ENCODE measurements around the gene IFNLR1. TPM values are rescaled to one million over a fixed set of nuclear protein-coding genes. Genes with fewer than 3 reads are reported as not detected.

Gene IFNLR1
- total RNA-seq, 1 experiment from 2014 or later: 6.1 TPM

DNA sequence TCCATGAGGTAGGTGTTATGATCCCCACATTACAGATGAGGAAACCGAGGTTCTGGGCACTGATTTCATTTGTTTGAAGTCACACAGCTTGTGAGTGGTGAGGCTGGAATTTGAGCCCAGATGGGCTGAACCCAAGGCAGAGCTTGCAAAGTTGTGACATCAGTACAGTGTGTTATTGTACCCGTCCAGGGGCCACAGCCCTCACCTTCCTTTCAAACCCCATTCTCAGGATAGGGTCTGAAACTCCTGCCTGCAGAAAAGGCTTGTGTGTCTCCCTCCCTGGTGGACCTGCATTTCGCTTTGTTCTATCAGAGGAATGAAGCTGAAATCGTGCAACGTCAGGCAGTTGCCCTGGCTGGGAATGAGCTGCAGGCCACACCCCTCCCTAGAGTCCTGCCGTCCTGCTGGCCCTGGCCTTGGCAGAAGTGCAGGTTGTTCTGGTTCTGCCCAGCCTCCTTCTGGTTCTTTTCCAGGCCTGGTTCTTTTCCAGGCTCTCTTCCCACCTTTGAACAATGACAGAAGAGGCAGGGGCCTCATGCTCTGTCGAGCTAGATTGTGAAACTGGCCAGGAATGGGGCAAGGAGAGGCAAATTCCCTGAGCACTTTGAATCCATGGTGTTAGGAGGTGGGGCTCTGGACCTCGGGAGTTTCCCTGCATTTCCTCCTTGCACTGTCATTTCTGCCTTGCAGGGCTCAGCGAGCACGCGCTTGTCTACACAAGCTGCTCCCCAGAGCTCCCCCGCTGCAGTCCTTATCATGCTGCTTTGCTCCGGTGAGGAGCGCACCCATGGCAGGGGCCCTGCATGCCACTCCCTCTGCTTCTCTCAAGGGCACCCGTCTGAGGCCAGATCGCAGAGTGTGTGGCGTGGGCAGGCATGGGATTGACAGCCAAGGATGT lies 67.0 kb downstream of the IFNLR1 start:
- peaks cover 30% of the 10 kb centered on the region for H3K4me1 ChIP-seq
- Mint-ChIP-seq H3K4me3 (ENCODE audit: unreplicated experiment) (no peak overlapping the region), H3K27ac (ENCODE audit: unreplicated experiment) (no peak overlapping the region), H3K9me3 (ENCODE audit: unreplicated experiment) (no peaks in the 10 kb centered on the region), H3K4me1 (ENCODE audit: low read depth, unreplicated experiment) (peaks cover 15% of the 10 kb centered on the region), H3K27me3 (ENCODE audit: insufficient read depth, unreplicated experiment) (no peaks in the 10 kb centered on the region), H3K36me3 (ENCODE audit: insufficient read depth, unreplicated experiment) (no peaks in the 10 kb centered on the region)
- TF ChIP-seq, protein P1, sequence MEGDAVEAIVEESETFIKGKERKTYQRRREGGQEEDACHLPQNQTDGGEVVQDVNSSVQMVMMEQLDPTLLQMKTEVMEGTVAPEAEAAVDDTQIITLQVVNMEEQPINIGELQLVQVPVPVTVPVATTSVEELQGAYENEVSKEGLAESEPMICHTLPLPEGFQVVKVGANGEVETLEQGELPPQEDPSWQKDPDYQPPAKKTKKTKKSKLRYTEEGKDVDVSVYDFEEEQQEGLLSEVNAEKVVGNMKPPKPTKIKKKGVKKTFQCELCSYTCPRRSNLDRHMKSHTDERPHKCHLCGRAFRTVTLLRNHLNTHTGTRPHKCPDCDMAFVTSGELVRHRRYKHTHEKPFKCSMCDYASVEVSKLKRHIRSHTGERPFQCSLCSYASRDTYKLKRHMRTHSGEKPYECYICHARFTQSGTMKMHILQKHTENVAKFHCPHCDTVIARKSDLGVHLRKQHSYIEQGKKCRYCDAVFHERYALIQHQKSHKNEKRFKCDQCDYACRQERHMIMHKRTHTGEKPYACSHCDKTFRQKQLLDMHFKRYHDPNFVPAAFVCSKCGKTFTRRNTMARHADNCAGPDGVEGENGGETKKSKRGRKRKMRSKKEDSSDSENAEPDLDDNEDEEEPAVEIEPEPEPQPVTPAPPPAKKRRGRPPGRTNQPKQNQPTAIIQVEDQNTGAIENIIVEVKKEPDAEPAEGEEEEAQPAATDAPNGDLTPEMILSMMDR (IDR thresholded peaks at IDR 0.05; ENCODE audit: insufficient read depth in 1 of 2, low read depth in 1 of 2, low read length in 1 of 2, severe bottlenecking in 1 of 2, unreplicated experiment in 1 of 2): no peak
- no peaks in the 10 kb centered on the region for H3K27me3 ChIP-seq (replicated peaks; ENCODE audit: control insufficient read depth, insufficient read depth, low read length)
- H3K9me3 ChIP-seq: no peaks in the 10 kb centered on the region
- no peak overlapping the region for H3K4me3 ChIP-seq (ENCODE audit: low read depth, low read length)
- ChIA-PET POLR2A (interaction anchor here (0.5 to 1.0 kb wide), 3 partner anchors 17 to 140 kb away, joined by 3 to 4 read pairs (median 3); partner anchors contain the start of gene SRSF10), CTCF (no interaction called here)
- no TSS peak for BruUV-seq (replicated peaks)
- peak in 1 of 2 experiments; percentile 53 for DNase-seq
- H3K36me3 ChIP-seq (ENCODE audit: control insufficient read depth, insufficient read depth, low read length): no peaks in the 10 kb centered on the region
- intact Hi-C loops (cut with micrococcal nuclease; ENCODE audit: unreplicated experiment): no loop called here

DNA sequence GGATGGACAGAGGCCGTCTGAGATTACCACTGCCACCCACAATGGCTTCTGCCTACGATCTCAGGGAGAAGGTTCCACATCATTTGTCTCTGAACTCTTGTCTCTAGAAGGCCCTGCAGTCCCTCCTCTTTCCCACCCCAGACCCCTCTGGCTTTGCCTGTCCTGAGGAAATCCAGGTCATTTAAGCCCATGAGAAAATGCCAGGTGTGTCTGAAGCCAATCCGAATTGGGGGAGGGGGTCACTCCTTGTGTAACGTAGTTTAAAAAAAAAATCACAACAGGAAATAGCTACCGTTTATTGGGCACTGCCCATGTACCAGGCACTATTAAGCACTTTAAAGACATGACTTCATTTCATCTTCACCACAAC lies 67.6 kb downstream of the IFNLR1 start:
- Histone ChIP-seq H3K9me3 (no peaks in the 10 kb centered on the region), H3K27me3 (replicated peaks; ENCODE audit: control insufficient read depth, insufficient read depth, low read length) (no peaks in the 10 kb centered on the region), H3K4me3 (ENCODE audit: low read depth, low read length) (no peak overlapping the region), H3K36me3 (ENCODE audit: control insufficient read depth, insufficient read depth, low read length) (no peaks in the 10 kb centered on the region), H3K4me1 (peaks cover 30% of the 10 kb centered on the region)
- ChIA-PET POLR2A (interaction anchor here (1.0 kb wide), 1 partner anchor 32 kb away, joined by 3 read pairs; no protein-coding TSS in a partner anchor), CTCF (no interaction called here)
- H3K9me3 Mint-ChIP-seq (ENCODE audit: unreplicated experiment): no peaks in the 10 kb centered on the region
- intact Hi-C loops (cut with micrococcal nuclease; ENCODE audit: unreplicated experiment): no loop called here
- DNase-seq: no peak
- H3K27me3 Mint-ChIP-seq (ENCODE audit: insufficient read depth, unreplicated experiment): no peaks in the 10 kb centered on the region
- no peak overlapping the region for H3K4me3 Mint-ChIP-seq (ENCODE audit: unreplicated experiment)
- H3K4me1 Mint-ChIP-seq (ENCODE audit: low read depth, unreplicated experiment): peaks cover 15% of the 10 kb centered on the region
- H3K36me3 Mint-ChIP-seq (ENCODE audit: insufficient read depth, unreplicated experiment): no peaks in the 10 kb centered on the region
- H3K27ac Mint-ChIP-seq (ENCODE audit: unreplicated experiment): no peak overlapping the region
- TF ChIP-seq, protein P1 (IDR thresholded peaks at IDR 0.05; ENCODE audit: insufficient read depth in 1 of 2, low read depth in 1 of 2, low read length in 1 of 2, severe bottlenecking in 1 of 2, unreplicated experiment in 1 of 2): no peak
- no TSS peak for BruUV-seq (replicated peaks)

DNA sequence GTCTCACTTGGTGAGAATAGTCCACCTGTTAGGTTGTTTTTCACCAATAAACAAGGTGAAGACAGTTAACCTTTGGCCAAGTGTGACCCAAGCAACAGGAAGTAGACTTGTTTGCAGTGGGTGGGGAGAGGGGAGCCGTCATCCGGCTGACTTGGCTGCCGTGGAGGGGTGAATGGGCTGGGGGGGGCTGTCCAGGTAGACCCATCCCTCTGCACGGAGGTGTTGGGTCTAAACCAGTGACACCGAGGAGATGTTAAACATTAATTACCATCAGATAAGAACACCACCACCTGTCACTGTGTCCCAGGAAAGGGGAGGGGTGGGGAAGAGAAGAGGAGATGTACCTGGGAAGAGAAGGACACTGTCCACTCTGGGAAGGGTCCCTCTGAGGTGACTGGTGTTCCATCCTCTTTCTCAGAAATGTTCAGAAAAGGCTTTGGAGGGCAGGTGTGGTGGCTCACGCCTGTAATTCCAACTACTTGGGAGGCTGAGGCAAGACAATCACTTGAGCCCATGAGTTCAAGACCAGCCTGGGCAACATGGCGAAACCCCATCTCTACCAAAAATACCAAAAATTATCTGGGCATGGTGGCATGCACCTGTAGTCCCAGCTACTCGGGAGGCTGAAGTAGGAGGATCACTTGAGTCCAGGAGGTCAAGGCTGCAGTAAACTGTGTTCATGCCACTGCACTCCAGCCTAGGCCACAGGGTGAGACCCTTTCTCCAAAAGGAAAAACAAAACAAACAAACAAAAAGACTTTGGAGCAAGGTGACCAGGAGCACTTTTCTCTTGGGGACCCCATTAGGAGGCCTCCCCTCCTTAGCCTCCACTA lies 68.5 kb downstream of the IFNLR1 start:
- no peak overlapping the region for H3K4me3 ChIP-seq (ENCODE audit: low read depth, low read length)
- no peaks in the 10 kb centered on the region for H3K9me3 ChIP-seq
- H3K9me3 Mint-ChIP-seq (ENCODE audit: unreplicated experiment): no peaks in the 10 kb centered on the region
- intact Hi-C loops (cut with micrococcal nuclease; ENCODE audit: unreplicated experiment): no loop called here
- H3K4me1 Mint-ChIP-seq (ENCODE audit: low read depth, unreplicated experiment): peaks cover 15% of the 10 kb centered on the region
- peaks cover 30% of the 10 kb centered on the region for H3K4me1 ChIP-seq
- H3K36me3 Mint-ChIP-seq (ENCODE audit: insufficient read depth, unreplicated experiment): no peaks in the 10 kb centered on the region
- no peak overlapping the region for H3K4me3 Mint-ChIP-seq (ENCODE audit: unreplicated experiment)
- ChIA-PET CTCF (interaction anchor here (0.6 to 1.0 kb wide), 2 partner anchors 31 to 47 kb away, joined by 4 read pairs; no protein-coding TSS in a partner anchor), POLR2A (no interaction called here)
- no peaks in the 10 kb centered on the region for H3K36me3 ChIP-seq (ENCODE audit: control insufficient read depth, insufficient read depth, low read length)
- no peaks in the 10 kb centered on the region for H3K27me3 Mint-ChIP-seq (ENCODE audit: insufficient read depth, unreplicated experiment)
- TF ChIP-seq, protein P1 (IDR thresholded peaks at IDR 0.05; ENCODE audit: insufficient read depth in 1 of 2, low read depth in 1 of 2, low read length in 1 of 2, severe bottlenecking in 1 of 2, unreplicated experiment in 1 of 2): no peak
- no peaks in the 10 kb centered on the region for H3K27me3 ChIP-seq (replicated peaks; ENCODE audit: control insufficient read depth, insufficient read depth, low read length)
- BruUV-seq (replicated peaks): no TSS peak
- DNase-seq: peak; percentile 24 to 76
- H3K27ac Mint-ChIP-seq (ENCODE audit: unreplicated experiment): peak overlapping the region; percentile 26

All from Caco-2 (cell line).